Body of pancreas (tissue), 4 donors: ENCODE data around the gene LUC7L. TPM values are rescaled to one million over a fixed set of nuclear protein-coding genes. Genes with fewer than 3 reads are reported as not detected.

Source experiments
- ATAC-seq: fragments of 150-250 bp; one replicate; pipeline ENCODE4 v1.9.1; 2016
- DNase-seq, 4 donors: peaks; one replicate each; pipeline ENCODE4 v3.0.0-alpha.2; 2019
- H3K27ac ChIP-seq, 4 donors: fragments of 200-600 bp; sonication (generic); 1 replicate in 3 of 4; 2 replicates in 1 of 4; pipeline versions ENCODE4 v1.5.1 to v1.6.1; 2016 to 2019; ENCODE audit warnings: mild to moderate bottlenecking in 1 of 4, mixed read lengths in 1 of 4, moderate library complexity in 1 of 4
- H3K27me3 ChIP-seq, 2 donors: fragments of 200-600 bp; sonication (generic); one replicate each; pipeline ENCODE4 v1.6.0; 2016; ENCODE audit warnings: mild to moderate bottlenecking in 1 of 2
- H3K36me3 ChIP-seq, 2 donors: fragments of 200-600 bp; sonication (generic); replicated peaks in 1 of 2; 2 replicates each; pipeline ENCODE4 v1.5.1; 2016; ENCODE audit warnings: low read depth in 2 of 2; ENCODE audit not compliant: insufficient read depth in 1 of 2
- H3K4me1 ChIP-seq: fragments of 200-600 bp; sonication (generic); one replicate; pipeline ENCODE4 v1.6.0; 2016
- H3K4me3 ChIP-seq, 2 donors: fragments of 200-600 bp; sonication (generic); 1 replicate in 1 of 2; 2 replicates in 1 of 2; pipeline ENCODE4 v1.5.1; 2016 to 2019
- H3K9me3 ChIP-seq, 3 donors: fragments of 200-600 bp; sonication (generic); 1 replicate in 2 of 3; 2 replicates in 1 of 3; pipeline ENCODE4 v1.5.1; 2016
- POLR2A ChIP-seq, 3 donors: fragments of 450-650 bp; IDR thresholded peaks; one replicate each; pipeline ENCODE4 v1.6.1; 2016; ENCODE audit warnings: antibody characterized with exemption in 3 of 3, mild to moderate bottlenecking in 2 of 3
- WGBS, 2 donors: methylation state at CpG; one replicate each; pipeline ENCODE4 v1.1.5; 2017; 5-methylcytosine and 5-hydroxymethylcytosine counted together
- intact Hi-C: fragments of 100-400 bp; cut with DNase I; formaldehyde crosslinking; loops from one replicate; pipeline ENCODE4 v1.15.1; 2023
- total RNA-seq, 2 donors: library from RNA; depleted of rRNA; stranded (reverse); fragments of >200 nt; gene quantifications; one replicate each; pipeline ENCODE4 v1.1.0, GENCODE V29; 2016
- TF ChIP-seq, protein P1 (sequence below), 7 experiments: fragments of 450-650 bp in 4 of 7; fragments of 200-600 bp in 3 of 7; sonication (generic) in 3 of 7; IDR thresholded peaks; one replicate each; pipeline ENCODE4 v1.5.1; 2016 to 2019; ENCODE audit warnings: antibody characterized with exemption in 7 of 7

The LUC7L gene
- total RNA-seq, 2 donors from 2014 or later, result 106 to 162 TPM

DNA sequence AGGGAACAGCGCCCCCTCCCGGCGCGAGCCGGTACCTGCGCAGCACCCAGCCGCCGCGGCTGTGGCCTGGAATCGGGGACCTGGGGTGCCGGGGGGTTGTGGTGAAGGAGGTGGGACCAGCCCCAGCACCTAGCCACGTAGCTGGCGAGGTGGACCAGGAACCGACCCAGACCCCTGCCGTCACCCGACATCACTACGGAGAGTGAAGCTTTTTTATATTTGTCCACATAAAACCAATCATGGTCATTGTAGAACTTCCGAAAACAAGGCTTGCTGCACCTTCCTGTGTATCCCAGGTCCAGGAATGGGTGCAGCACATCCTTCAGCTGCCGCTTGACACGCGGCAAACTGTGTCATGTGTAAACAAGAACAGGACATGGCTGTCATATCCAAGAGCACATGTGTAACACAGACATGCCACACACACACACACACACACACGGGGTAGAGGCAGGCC, 47.7 kb downstream of the LUC7L start:
- no peak for DNase-seq
- no peak overlapping the region for H3K4me3 ChIP-seq
- WGBS, 2 donors, result 7 to 10% methylated on average over 12 to 22 of the region's 22 CpGs
- intact Hi-C loops, result no loop called here
- peaks cover 18% of the 10 kb centered on the region for H3K4me1 ChIP-seq
- H3K27me3 ChIP-seq, result peaks cover 4 to 21% of the 10 kb centered on the region in 2 donors
- no peaks in the 10 kb centered on the region for H3K36me3 ChIP-seq
- no peak for ATAC-seq
- TF ChIP-seq, protein P1, sequence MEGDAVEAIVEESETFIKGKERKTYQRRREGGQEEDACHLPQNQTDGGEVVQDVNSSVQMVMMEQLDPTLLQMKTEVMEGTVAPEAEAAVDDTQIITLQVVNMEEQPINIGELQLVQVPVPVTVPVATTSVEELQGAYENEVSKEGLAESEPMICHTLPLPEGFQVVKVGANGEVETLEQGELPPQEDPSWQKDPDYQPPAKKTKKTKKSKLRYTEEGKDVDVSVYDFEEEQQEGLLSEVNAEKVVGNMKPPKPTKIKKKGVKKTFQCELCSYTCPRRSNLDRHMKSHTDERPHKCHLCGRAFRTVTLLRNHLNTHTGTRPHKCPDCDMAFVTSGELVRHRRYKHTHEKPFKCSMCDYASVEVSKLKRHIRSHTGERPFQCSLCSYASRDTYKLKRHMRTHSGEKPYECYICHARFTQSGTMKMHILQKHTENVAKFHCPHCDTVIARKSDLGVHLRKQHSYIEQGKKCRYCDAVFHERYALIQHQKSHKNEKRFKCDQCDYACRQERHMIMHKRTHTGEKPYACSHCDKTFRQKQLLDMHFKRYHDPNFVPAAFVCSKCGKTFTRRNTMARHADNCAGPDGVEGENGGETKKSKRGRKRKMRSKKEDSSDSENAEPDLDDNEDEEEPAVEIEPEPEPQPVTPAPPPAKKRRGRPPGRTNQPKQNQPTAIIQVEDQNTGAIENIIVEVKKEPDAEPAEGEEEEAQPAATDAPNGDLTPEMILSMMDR (IDR thresholded peaks at IDR 0.05), result peak; percentile 82 to 95 (median 88)
- no peak for TF ChIP-seq POLR2A (IDR thresholded peaks at IDR 0.05)
- no peaks in the 10 kb centered on the region for H3K9me3 ChIP-seq
- no peak overlapping the region for H3K27ac ChIP-seq

DNA sequence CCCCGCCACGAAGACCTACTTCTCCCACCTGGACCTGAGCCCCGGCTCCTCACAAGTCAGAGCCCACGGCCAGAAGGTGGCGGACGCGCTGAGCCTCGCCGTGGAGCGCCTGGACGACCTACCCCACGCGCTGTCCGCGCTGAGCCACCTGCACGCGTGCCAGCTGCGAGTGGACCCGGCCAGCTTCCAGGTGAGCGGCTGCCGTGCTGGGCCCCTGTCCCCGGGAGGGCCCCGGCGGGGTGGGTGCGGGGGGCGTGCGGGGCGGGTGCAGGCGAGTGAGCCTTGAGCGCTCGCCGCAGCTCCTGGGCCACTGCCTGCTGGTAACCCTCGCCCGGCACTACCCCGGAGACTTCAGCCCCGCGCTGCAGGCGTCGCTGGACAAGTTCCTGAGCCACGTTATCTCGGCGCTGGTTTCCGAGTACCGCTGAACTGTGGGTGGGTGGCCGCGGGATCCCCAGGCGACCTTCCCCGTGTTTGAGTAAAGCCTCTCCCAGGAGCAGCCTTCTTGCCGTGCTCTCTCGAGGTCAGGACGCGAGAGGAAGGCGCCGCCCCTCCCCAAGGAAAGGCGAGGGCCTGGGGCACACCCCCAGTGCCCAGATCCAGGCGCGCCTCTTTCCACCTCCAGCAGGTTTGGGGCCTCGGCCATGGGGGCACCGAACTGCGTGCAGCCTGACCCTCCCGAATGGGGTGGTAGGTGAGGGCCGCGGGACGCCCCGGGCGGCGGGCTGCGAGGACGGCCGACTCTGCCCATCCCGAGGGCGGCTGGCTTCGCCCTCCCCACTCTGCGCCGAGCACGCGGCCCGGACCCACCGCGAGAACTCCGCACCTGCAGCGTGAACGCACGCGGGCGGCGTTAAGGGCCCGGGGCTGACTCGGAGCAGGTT, 48.3 kb downstream of the LUC7L start:
- TF ChIP-seq, protein P1 (IDR thresholded peaks at IDR 0.05), result no peak
- no peak for TF ChIP-seq POLR2A (IDR thresholded peaks at IDR 0.05)
- H3K4me3 ChIP-seq, result no peak overlapping the region
- 3 to 7% methylated on average over 3 to 86 of the region's 89 CpGs for WGBS, 2 donors
- peaks cover 4 to 21% of the 10 kb centered on the region in 2 donors for H3K27me3 ChIP-seq
- H3K27ac ChIP-seq, result no peak overlapping the region
- intact Hi-C loops, result no loop called here
- H3K9me3 ChIP-seq, result no peaks in the 10 kb centered on the region
- peaks cover 18% of the 10 kb centered on the region for H3K4me1 ChIP-seq
- ATAC-seq (peak; percentile 80), DNase-seq (peak; percentile 65 to 79 (median 74))
- H3K36me3 ChIP-seq, result no peaks in the 10 kb centered on the region

DNA sequence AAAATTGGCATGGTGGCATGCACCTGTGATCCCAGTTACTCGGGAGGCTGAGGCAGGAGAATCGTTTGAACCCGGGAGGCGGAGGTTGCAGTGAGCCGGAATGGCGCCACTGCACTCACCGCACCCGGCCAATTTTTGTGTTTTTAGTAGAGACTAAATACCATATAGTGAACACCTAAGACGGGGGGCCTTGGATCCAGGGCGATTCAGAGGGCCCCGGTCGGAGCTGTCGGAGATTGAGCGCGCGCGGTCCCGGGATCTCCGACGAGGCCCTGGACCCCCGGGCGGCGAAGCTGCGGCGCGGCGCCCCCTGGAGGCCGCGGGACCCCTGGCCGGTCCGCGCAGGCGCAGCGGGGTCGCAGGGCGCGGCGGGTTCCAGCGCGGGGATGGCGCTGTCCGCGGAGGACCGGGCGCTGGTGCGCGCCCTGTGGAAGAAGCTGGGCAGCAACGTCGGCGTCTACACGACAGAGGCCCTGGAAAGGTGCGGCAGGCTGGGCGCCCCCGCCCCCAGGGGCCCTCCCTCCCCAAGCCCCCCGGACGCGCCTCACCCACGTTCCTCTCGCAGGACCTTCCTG, 49.1 kb downstream of the LUC7L start, which contains the start of gene HBQ1:
Gene HBQ1, plus strand, starts transcription at position 359 of the 575 bp plus-strand sequence. Its CDS starts 28 bp downstream, at position 387.
- no peak within 1 kb of the TSS for H3K27ac ChIP-seq
- H3K4me1 ChIP-seq, result peaks cover 18% of the 10 kb centered on the region
- TF ChIP-seq POLR2A (IDR thresholded peaks at IDR 0.05), result no peak
- TF ChIP-seq, protein P1 (IDR thresholded peaks at IDR 0.05), result peak in 1 of 7 experiments; percentile 18
- ATAC-seq (no peak), DNase-seq (no peak)
- H3K4me3 ChIP-seq, result no peak within 1 kb of the TSS
- peaks cover 4 to 21% of the 10 kb centered on the region in 2 donors for H3K27me3 ChIP-seq
- H3K9me3 ChIP-seq, result no peaks in the 10 kb centered on the region
- H3K36me3 ChIP-seq, result no peaks in the 10 kb centered on the region
- intact Hi-C loops, result no loop called here
- WGBS, 2 donors, result 15 to 33% methylated on average over 8 to 31 of the region's 59 CpGs

GRCh38 chr16:179211-180092, 49.8 kb downstream of the LUC7L start:
- no peak for TF ChIP-seq POLR2A (IDR thresholded peaks at IDR 0.05)
- TF ChIP-seq, protein P1 (IDR thresholded peaks at IDR 0.05), result no peak
- Histone ChIP-seq H3K9me3 (no peaks in the 10 kb centered on the region), H3K4me1 (peaks cover 18% of the 10 kb centered on the region), H3K27ac (no peak overlapping the region), H3K27me3 (peaks cover 4 to 21% of the 10 kb centered on the region in 2 donors), H3K36me3 (no peaks in the 10 kb centered on the region), H3K4me3 (no peak overlapping the region)
- DNase-seq (no peak), ATAC-seq (no peak)
- intact Hi-C loops, result no loop called here
- 70 to 72% methylated on average over 17 of the region's 17 CpGs for WGBS, 2 donors
